ENCODE measurements around the gene SEC24C.

- TF ChIP-seq EZH2phosphoT487 (conservative IDR thresholded peaks at IDR 0.05; ENCODE audit: low read length) (no peak), CTCF (IDR thresholded peaks at IDR 0.05; ENCODE audit: insufficient read depth, low read length, poor library complexity, severe bottlenecking) (no peak)
Measured at GRCh38 chr10:73817826-73818225, 73.7 kb downstream of the SEC24C start.

Data from SU-DHL-6 (cell line).